Activated T-cell treated with anti-CD3 and anti-CD28 coated beads, Interleukin-2, amount 50 U/mL, for 24 hours (primary cell): ENCODE results near the gene GRM8.

ENCODE experiments used
- DNase-seq: peaks from one replicate; pipeline ENCODE4 v3.0.0-alpha.2; 2020
- H3K27ac Mint-ChIP-seq: 2 replicates; pipeline ENCODE4 v1.8.0; 2020; ENCODE audit warnings: mild to moderate bottlenecking, mixed read lengths
- H3K27me3 Mint-ChIP-seq: 2 replicates; pipeline ENCODE4 v1.8.0; 2020; ENCODE audit warnings: mixed read lengths
- H3K36me3 Mint-ChIP-seq: 2 replicates; pipeline ENCODE4 v1.8.0; 2020; ENCODE audit warnings: low read depth, mixed read lengths
- H3K4me1 Mint-ChIP-seq: 2 replicates; pipeline ENCODE4 v1.8.0; 2020; ENCODE audit warnings: low read depth, mixed read lengths
- H3K4me3 Mint-ChIP-seq: 2 replicates; pipeline ENCODE4 v1.8.0; 2020; ENCODE audit warnings: mild to moderate bottlenecking, moderate library complexity, mixed read lengths
- H3K9me3 Mint-ChIP-seq: 2 replicates; pipeline ENCODE4 v1.8.0; 2020; ENCODE audit warnings: mixed read lengths

Gene GRM8

GRCh38 chr7:126605553-126605952, 647.2 kb downstream of the GRM8 start:
- H3K27me3 Mint-ChIP-seq, result no peaks in the 10 kb centered on the region
- no peaks in the 10 kb centered on the region for H3K4me1 Mint-ChIP-seq
- DNase-seq, result no peak
- H3K4me3 Mint-ChIP-seq, result no peak overlapping the region
- H3K9me3 Mint-ChIP-seq, result no peaks in the 10 kb centered on the region
- no peaks in the 10 kb centered on the region for H3K36me3 Mint-ChIP-seq
- H3K27ac Mint-ChIP-seq, result no peak overlapping the region

- no peak overlapping the region for H3K4me3 Mint-ChIP-seq
- H3K36me3 Mint-ChIP-seq, result no peaks in the 10 kb centered on the region
- no peak for DNase-seq
- no peaks in the 10 kb centered on the region for H3K4me1 Mint-ChIP-seq
- no peaks in the 10 kb centered on the region for H3K9me3 Mint-ChIP-seq
- H3K27me3 Mint-ChIP-seq, result no peaks in the 10 kb centered on the region
- no peak overlapping the region for H3K27ac Mint-ChIP-seq
Measured at GRCh38 chr7:126605056-126605455, 647.7 kb downstream of the GRM8 start.

GRCh38 chr7:126589068-126589684, 663.6 kb downstream of the GRM8 start:
- no peak overlapping the region for H3K4me3 Mint-ChIP-seq
- peaks cover 9% of the 10 kb centered on the region for H3K9me3 Mint-ChIP-seq

GRCh38 chr7:126578338-126578737, 674.4 kb downstream of the GRM8 start:
- Mint-ChIP-seq H3K27ac (no peak overlapping the region), H3K9me3 (no peaks in the 10 kb centered on the region), H3K4me1 (no peaks in the 10 kb centered on the region), H3K36me3 (no peaks in the 10 kb centered on the region), H3K27me3 (no peaks in the 10 kb centered on the region), H3K4me3 (no peak overlapping the region)
- no peak for DNase-seq

More at GRCh38 chr7:126589068-126589684, 663.6 kb downstream of the GRM8 start:
- H3K27me3 Mint-ChIP-seq, result no peaks in the 10 kb centered on the region
- no peak overlapping the region for H3K27ac Mint-ChIP-seq
- H3K36me3 Mint-ChIP-seq, result no peaks in the 10 kb centered on the region
- H3K4me1 Mint-ChIP-seq, result no peaks in the 10 kb centered on the region
- DNase-seq, result no peak

- no peaks in the 10 kb centered on the region for H3K36me3 Mint-ChIP-seq
- H3K4me3 Mint-ChIP-seq, result no peak overlapping the region
- DNase-seq, result no peak
- no peaks in the 10 kb centered on the region for H3K9me3 Mint-ChIP-seq
- H3K27me3 Mint-ChIP-seq, result no peaks in the 10 kb centered on the region
- H3K4me1 Mint-ChIP-seq, result no peaks in the 10 kb centered on the region
- no peak overlapping the region for H3K27ac Mint-ChIP-seq
Measured at GRCh38 chr7:126574276-126575250, 678.2 kb downstream of the GRM8 start.

GRCh38 chr7:126570845-126571244, 681.9 kb downstream of the GRM8 start:
- Mint-ChIP-seq H3K4me3 (no peak overlapping the region), H3K9me3 (peaks cover under 1% of the 10 kb centered on the region), H3K36me3 (no peaks in the 10 kb centered on the region), H3K27ac (no peak overlapping the region), H3K27me3 (no peaks in the 10 kb centered on the region), H3K4me1 (no peaks in the 10 kb centered on the region)
- DNase-seq, result no peak

GRCh38 chr7:126569402-126569801, 683.3 kb downstream of the GRM8 start:
- DNase-seq, result no peak
- peaks cover 5% of the 10 kb centered on the region for H3K9me3 Mint-ChIP-seq
- H3K27ac Mint-ChIP-seq, result no peak overlapping the region
- no peaks in the 10 kb centered on the region for H3K4me1 Mint-ChIP-seq
- H3K27me3 Mint-ChIP-seq, result no peaks in the 10 kb centered on the region
- H3K36me3 Mint-ChIP-seq, result no peaks in the 10 kb centered on the region
- no peak overlapping the region for H3K4me3 Mint-ChIP-seq

- H3K27me3 Mint-ChIP-seq, result no peaks in the 10 kb centered on the region
- H3K36me3 Mint-ChIP-seq, result no peaks in the 10 kb centered on the region
- no peak overlapping the region for H3K27ac Mint-ChIP-seq
- peaks cover 2% of the 10 kb centered on the region for H3K9me3 Mint-ChIP-seq
- no peak overlapping the region for H3K4me3 Mint-ChIP-seq
- DNase-seq, result no peak
- no peaks in the 10 kb centered on the region for H3K4me1 Mint-ChIP-seq
Measured at GRCh38 chr7:126557271-126557670, 695.5 kb downstream of the GRM8 start.

GRCh38 chr7:126541406-126541805, 711.3 kb downstream of the GRM8 start:
- Mint-ChIP-seq H3K36me3 (no peaks in the 10 kb centered on the region), H3K27ac (no peak overlapping the region), H3K27me3 (no peaks in the 10 kb centered on the region), H3K4me3 (no peak overlapping the region), H3K4me1 (no peaks in the 10 kb centered on the region), H3K9me3 (no peaks in the 10 kb centered on the region)
- no peak for DNase-seq

- H3K9me3 Mint-ChIP-seq, result peaks cover 8% of the 10 kb centered on the region
- no peak for DNase-seq
- H3K27ac Mint-ChIP-seq, result no peak overlapping the region
- H3K27me3 Mint-ChIP-seq, result no peaks in the 10 kb centered on the region
- no peak overlapping the region for H3K4me3 Mint-ChIP-seq
- no peaks in the 10 kb centered on the region for H3K36me3 Mint-ChIP-seq
- H3K4me1 Mint-ChIP-seq, result no peaks in the 10 kb centered on the region
Measured at GRCh38 chr7:126535176-126535575, 717.6 kb downstream of the GRM8 start.

- H3K4me3 Mint-ChIP-seq, result no peak overlapping the region
- no peaks in the 10 kb centered on the region for H3K27me3 Mint-ChIP-seq
- H3K36me3 Mint-ChIP-seq, result no peaks in the 10 kb centered on the region
- no peaks in the 10 kb centered on the region for H3K4me1 Mint-ChIP-seq
- peaks cover 11% of the 10 kb centered on the region for H3K9me3 Mint-ChIP-seq
- H3K27ac Mint-ChIP-seq, result no peak overlapping the region
- DNase-seq, result no peak
Measured at GRCh38 chr7:126533715-126534114, 719.0 kb downstream of the GRM8 start.

GRCh38 chr7:126529833-126530232, 722.9 kb downstream of the GRM8 start:
- no peaks in the 10 kb centered on the region for H3K27me3 Mint-ChIP-seq
- no peaks in the 10 kb centered on the region for H3K36me3 Mint-ChIP-seq
- H3K4me1 Mint-ChIP-seq, result no peaks in the 10 kb centered on the region
- H3K4me3 Mint-ChIP-seq, result no peak overlapping the region
- DNase-seq, result no peak
- H3K27ac Mint-ChIP-seq, result no peak overlapping the region
- H3K9me3 Mint-ChIP-seq, result peaks cover 12% of the 10 kb centered on the region

GRCh38 chr7:126529254-126529653, 723.5 kb downstream of the GRM8 start:
- no peaks in the 10 kb centered on the region for H3K36me3 Mint-ChIP-seq
- DNase-seq, result no peak
- H3K9me3 Mint-ChIP-seq, result peaks cover 8% of the 10 kb centered on the region
- H3K4me3 Mint-ChIP-seq, result no peak overlapping the region
- no peaks in the 10 kb centered on the region for H3K27me3 Mint-ChIP-seq
- H3K27ac Mint-ChIP-seq, result no peak overlapping the region
- no peaks in the 10 kb centered on the region for H3K4me1 Mint-ChIP-seq

GRCh38 chr7:126525906-126526305, 726.8 kb downstream of the GRM8 start:
- Mint-ChIP-seq H3K27me3 (no peaks in the 10 kb centered on the region), H3K9me3 (peaks cover 13% of the 10 kb centered on the region), H3K4me1 (no peaks in the 10 kb centered on the region), H3K4me3 (no peak overlapping the region), H3K27ac (no peak overlapping the region), H3K36me3 (no peaks in the 10 kb centered on the region)
- DNase-seq, result no peak

GRCh38 chr7:126524967-126525366, 727.8 kb downstream of the GRM8 start:
- DNase-seq, result no peak
- Mint-ChIP-seq H3K27ac (no peak overlapping the region), H3K4me3 (no peak overlapping the region), H3K4me1 (no peaks in the 10 kb centered on the region), H3K36me3 (no peaks in the 10 kb centered on the region), H3K9me3 (peaks cover 12% of the 10 kb centered on the region), H3K27me3 (no peaks in the 10 kb centered on the region)
